Stimulated activated naive CD8-positive, alpha-beta T cell treated with anti-CD3 and anti-CD28 coated beads, Interleukin-15, amount 100 ng/mL, for 72 hours (primary cell): ENCODE data around the gene KIRREL3.

Experiments
- ATAC-seq: fragments of 150-1000 bp; cut with Tn5 transposase; 2 replicates; pipeline ENCODE4 v1.10.0; 2021; ENCODE audit warnings: mild to moderate bottlenecking, moderate library complexity
- DNase-seq, 2 donors: peaks; one replicate each; pipeline ENCODE4 v3.0.0; 2021 to 2022
- H3K27ac Mint-ChIP-seq, 2 donors: one replicate each; pipeline ENCODE4 v1.8.0; 2022; ENCODE audit warnings: mild to moderate bottlenecking in 2 of 2, mixed read lengths in 2 of 2, moderate library complexity in 2 of 2
- H3K27me3 Mint-ChIP-seq: one replicate; pipeline ENCODE4 v1.8.0; 2022; ENCODE audit warnings: mixed read lengths
- H3K4me1 Mint-ChIP-seq: one replicate; pipeline ENCODE4 v1.8.0; 2022; ENCODE audit warnings: mild to moderate bottlenecking, mixed read lengths
- H3K4me3 Mint-ChIP-seq, 2 donors: one replicate each; pipeline ENCODE4 v1.8.0; 2022; ENCODE audit warnings: mild to moderate bottlenecking in 2 of 2, mixed read lengths in 2 of 2, moderate library complexity in 1 of 2
- H3K9me3 Mint-ChIP-seq, 2 donors: one replicate each; pipeline ENCODE4 v1.8.0; 2022; ENCODE audit warnings: mixed read lengths in 2 of 2

Gene KIRREL3

GRCh38 chr11:126886636-126887035 is 113.9 kb downstream of the KIRREL3 start:
- H3K4me1 Mint-ChIP-seq, result no peaks in the 10 kb centered on the region

DNA sequence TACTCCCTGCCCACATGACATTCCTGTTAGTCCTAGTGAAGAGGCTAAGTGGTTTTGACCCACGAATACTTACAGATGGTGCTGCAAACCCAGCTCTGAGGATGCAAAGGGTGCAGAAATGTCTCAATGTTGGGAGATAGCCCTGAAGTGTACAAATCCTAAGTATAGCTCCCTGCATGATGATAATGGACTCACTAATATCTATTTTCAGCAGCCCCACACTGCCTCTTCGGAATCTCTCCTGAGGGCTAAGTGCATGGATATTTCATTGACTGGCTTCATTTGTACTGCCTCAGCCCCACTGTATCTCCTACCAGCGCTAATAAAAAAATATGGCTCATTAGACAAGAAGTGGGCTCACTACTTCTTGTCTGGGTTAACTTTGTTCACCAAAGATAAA is 114.5 kb downstream of the KIRREL3 start:
- H3K27me3 Mint-ChIP-seq, result peaks cover 16% of the 10 kb centered on the region
- H3K27ac Mint-ChIP-seq, result no peak overlapping the region

More at GRCh38 chr11:126886636-126887035, 113.9 kb downstream of the KIRREL3 start:
- DNase-seq (no peak), ATAC-seq (no peak)
- Mint-ChIP-seq H3K9me3 (no peaks in the 10 kb centered on the region), H3K4me3 (no peak overlapping the region), H3K27me3 (peaks cover 16% of the 10 kb centered on the region), H3K27ac (no peak overlapping the region)

GRCh38 chr11:126884594-126884993 is 116.0 kb downstream of the KIRREL3 start:
- ATAC-seq (no peak), DNase-seq (no peak)
- Mint-ChIP-seq H3K4me3 (no peak overlapping the region), H3K27ac (no peak overlapping the region), H3K9me3 (no peaks in the 10 kb centered on the region), H3K27me3 (peaks cover 8% of the 10 kb centered on the region), H3K4me1 (no peaks in the 10 kb centered on the region)

More for the DNA sequence above, 114.5 kb downstream of the KIRREL3 start:
- Mint-ChIP-seq H3K4me1 (no peaks in the 10 kb centered on the region), H3K9me3 (no peaks in the 10 kb centered on the region), H3K4me3 (no peak overlapping the region)
- DNase-seq, result no peak
- ATAC-seq, result no peak

GRCh38 chr11:126884192-126884591 is 116.4 kb downstream of the KIRREL3 start:
- Mint-ChIP-seq H3K4me3 (no peak overlapping the region), H3K9me3 (no peaks in the 10 kb centered on the region), H3K4me1 (no peaks in the 10 kb centered on the region), H3K27ac (no peak overlapping the region), H3K27me3 (peaks cover 8% of the 10 kb centered on the region)
- no peak for ATAC-seq
- DNase-seq, result no peak

DNA sequence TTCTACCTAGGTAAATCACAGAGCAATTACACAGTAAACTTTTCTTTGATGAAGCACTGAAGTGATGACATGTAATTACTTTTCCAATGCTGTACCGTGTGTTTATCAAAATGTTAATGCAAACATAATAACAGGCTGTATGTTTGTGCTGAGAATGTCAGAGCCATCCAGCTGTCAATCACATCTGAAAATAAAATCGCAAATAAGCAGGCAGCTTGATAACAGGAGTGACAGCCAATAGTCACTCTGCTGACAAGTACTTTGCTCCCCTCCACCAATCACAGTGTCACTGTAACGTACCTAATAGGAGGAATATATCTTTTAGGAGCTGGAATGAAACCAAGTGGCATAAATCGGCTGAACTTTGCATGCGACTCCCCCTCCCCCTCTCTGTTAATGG is 119.7 kb downstream of the KIRREL3 start:
- H3K4me3 Mint-ChIP-seq, result no peak overlapping the region
- no peaks in the 10 kb centered on the region for H3K4me1 Mint-ChIP-seq
- no peak overlapping the region for H3K27ac Mint-ChIP-seq
- ATAC-seq, result no peak
- no peak for DNase-seq
- no peaks in the 10 kb centered on the region for H3K9me3 Mint-ChIP-seq
- peaks cover 8% of the 10 kb centered on the region for H3K27me3 Mint-ChIP-seq

DNA sequence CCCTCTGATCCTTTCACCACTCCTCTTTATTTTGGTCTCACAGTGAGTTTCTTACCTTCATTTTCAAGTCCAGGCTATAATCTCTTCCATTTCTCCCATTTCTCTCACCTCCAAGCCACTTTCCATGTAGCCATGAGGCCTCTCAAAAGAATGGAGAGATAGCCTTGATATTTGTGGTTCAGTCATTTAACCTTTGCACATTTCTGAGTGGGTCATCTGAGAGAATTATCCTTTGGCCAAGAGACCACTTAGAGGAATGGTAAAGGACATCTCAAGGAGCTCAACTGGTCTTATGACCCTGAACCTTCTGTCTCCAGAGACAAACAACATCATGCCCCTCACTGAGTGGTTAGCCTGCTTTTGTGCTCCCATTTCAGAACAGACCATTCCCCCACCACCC is 121.1 kb downstream of the KIRREL3 start:
- no peak for DNase-seq
- Mint-ChIP-seq H3K27me3 (peaks cover 8% of the 10 kb centered on the region), H3K4me1 (no peaks in the 10 kb centered on the region), H3K4me3 (no peak overlapping the region), H3K9me3 (no peaks in the 10 kb centered on the region), H3K27ac (no peak overlapping the region)
- no peak for ATAC-seq

GRCh38 chr11:126878913-126879482 is 121.6 kb downstream of the KIRREL3 start:
- H3K4me1 Mint-ChIP-seq, result no peaks in the 10 kb centered on the region
- DNase-seq, result no peak
- no peak overlapping the region for H3K4me3 Mint-ChIP-seq
- no peak for ATAC-seq
- H3K9me3 Mint-ChIP-seq, result no peaks in the 10 kb centered on the region
- H3K27me3 Mint-ChIP-seq, result peaks cover 8% of the 10 kb centered on the region
- H3K27ac Mint-ChIP-seq, result no peak overlapping the region

GRCh38 chr11:126874831-126875230 is 125.7 kb downstream of the KIRREL3 start:
- H3K27ac Mint-ChIP-seq, result no peak overlapping the region
- no peak overlapping the region for H3K4me3 Mint-ChIP-seq
- peaks cover 0 to 7% of the 10 kb centered on the region in 2 donors for H3K9me3 Mint-ChIP-seq
- DNase-seq (no peak), ATAC-seq (no peak)
- H3K27me3 Mint-ChIP-seq, result peaks cover 7% of the 10 kb centered on the region
- H3K4me1 Mint-ChIP-seq, result no peaks in the 10 kb centered on the region

DNA sequence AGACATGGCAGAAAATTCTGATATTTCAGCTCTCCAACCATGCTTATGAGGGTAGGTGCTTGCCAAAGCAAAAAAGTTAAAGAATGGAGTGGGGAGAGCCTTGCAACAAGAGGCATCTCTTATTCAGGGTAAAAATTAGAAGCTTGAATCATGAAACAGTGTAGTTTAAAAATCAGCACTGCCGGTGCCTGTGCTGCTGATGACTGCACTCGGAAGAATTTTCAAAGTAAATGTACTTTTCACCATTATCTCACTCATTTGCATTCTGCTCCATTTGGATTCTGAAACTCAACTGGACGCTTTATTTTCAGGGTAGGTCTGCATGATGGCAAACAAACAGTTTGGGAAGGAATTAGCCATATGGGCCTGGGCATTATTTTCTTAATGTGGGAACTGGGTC is 126.3 kb downstream of the KIRREL3 start:
- H3K9me3 Mint-ChIP-seq, result peaks cover 0 to 7% of the 10 kb centered on the region in 2 donors
- H3K27ac Mint-ChIP-seq, result no peak overlapping the region
- no peaks in the 10 kb centered on the region for H3K4me1 Mint-ChIP-seq
- peaks cover 7% of the 10 kb centered on the region for H3K27me3 Mint-ChIP-seq
- no peak for DNase-seq
- ATAC-seq, result no peak
- no peak overlapping the region for H3K4me3 Mint-ChIP-seq

DNA sequence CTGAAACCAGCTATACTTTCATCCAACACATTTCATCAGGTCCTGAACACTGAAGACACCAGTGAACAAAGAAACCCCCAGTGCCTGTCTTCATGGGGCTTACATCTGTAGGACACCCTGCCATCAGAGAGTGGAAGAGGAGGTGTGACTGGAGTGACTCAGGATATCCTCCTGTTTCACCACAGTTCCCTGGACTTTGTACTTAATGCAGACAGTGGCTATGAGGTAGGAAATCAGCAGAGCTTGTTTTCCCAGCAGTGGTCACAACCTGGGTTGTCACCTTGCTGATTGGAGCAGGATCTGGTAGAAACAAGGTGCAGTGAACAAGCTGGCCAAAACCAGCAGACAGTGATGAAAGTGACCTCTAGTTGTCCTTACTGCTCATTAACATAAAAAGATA is 128.8 kb downstream of the KIRREL3 start:
- Mint-ChIP-seq H3K4me3 (no peak overlapping the region), H3K27ac (no peak overlapping the region), H3K4me1 (no peaks in the 10 kb centered on the region), H3K27me3 (peaks cover 7% of the 10 kb centered on the region), H3K9me3 (peaks cover 0 to 7% of the 10 kb centered on the region in 2 donors)
- DNase-seq, result no peak
- ATAC-seq, result no peak

DNA sequence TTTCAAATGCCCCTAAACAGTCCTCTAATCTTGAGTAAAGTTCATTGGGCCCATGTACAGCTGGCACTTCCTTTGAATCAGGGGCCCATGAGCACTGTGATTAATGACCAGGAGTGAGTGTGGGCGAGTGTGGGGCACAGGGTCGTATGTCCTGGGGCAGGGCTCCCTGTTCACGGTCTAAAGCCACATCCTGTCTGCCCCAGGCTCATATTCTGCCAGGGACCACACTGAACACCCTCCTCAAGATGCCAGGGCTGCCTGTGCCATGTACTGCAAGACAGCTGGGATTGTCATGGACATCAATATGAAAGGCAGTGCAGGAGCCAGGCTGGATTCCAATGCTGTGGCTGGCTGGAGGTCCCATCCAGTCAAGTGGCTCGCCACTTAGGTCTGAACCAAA is 130.5 kb downstream of the KIRREL3 start:
- Mint-ChIP-seq H3K4me1 (no peaks in the 10 kb centered on the region), H3K4me3 (no peak overlapping the region), H3K9me3 (peaks cover 0 to 7% of the 10 kb centered on the region in 2 donors), H3K27ac (no peak overlapping the region), H3K27me3 (peaks cover 7% of the 10 kb centered on the region)
- DNase-seq (no peak), ATAC-seq (no peak)

DNA sequence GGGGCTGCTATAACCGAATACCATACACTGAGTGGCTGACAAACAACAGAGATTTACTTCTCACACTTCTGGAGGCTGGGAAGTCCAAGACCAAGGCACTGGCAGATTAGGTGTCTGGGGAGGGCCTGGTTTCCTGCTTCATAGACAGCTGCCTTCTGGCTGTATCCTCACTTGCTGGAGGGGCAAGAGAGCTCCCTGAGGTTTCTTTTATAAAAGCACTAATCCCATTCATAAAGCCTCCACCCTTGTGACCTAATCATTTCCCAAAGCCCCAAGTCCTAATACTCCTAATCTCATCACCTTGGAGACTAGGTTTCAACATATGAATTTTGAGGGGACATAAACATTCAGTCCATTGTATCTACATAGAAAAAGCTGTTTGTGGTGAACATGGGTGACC is 131.8 kb downstream of the KIRREL3 start:
- H3K9me3 Mint-ChIP-seq, result peaks cover 0 to 7% of the 10 kb centered on the region in 2 donors
- DNase-seq (no peak), ATAC-seq (no peak)
- no peak overlapping the region for H3K27ac Mint-ChIP-seq
- peaks cover 7% of the 10 kb centered on the region for H3K27me3 Mint-ChIP-seq
- no peaks in the 10 kb centered on the region for H3K4me1 Mint-ChIP-seq
- no peak overlapping the region for H3K4me3 Mint-ChIP-seq

DNA sequence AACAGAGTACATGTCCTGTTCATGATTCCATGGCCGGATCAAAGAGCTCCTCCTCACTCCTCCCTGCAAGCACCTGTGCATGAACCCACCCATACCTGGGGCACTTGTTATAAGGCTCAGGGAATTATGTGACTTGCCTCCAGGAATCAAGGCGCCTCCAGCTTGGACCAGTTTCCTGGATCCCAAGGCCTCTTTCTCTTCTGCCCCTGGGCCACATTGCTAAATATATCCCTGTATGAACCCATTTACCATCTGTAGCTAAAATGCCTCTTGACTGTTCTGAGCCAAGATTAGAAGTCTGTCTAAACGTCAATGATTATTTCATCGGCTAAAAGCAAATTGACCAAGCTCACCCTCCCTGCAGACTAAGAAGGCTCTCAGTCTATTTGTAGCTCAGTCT is 135.6 kb downstream of the KIRREL3 start:
- peaks cover 4 to 6% of the 10 kb centered on the region in 2 donors for H3K9me3 Mint-ChIP-seq
- H3K4me1 Mint-ChIP-seq, result no peaks in the 10 kb centered on the region
- no peak for DNase-seq
- H3K27ac Mint-ChIP-seq, result peak overlapping the region in 1 of 2 donors; percentile 29
- H3K4me3 Mint-ChIP-seq, result no peak overlapping the region
- peaks cover 6% of the 10 kb centered on the region for H3K27me3 Mint-ChIP-seq
- no peak for ATAC-seq

DNA sequence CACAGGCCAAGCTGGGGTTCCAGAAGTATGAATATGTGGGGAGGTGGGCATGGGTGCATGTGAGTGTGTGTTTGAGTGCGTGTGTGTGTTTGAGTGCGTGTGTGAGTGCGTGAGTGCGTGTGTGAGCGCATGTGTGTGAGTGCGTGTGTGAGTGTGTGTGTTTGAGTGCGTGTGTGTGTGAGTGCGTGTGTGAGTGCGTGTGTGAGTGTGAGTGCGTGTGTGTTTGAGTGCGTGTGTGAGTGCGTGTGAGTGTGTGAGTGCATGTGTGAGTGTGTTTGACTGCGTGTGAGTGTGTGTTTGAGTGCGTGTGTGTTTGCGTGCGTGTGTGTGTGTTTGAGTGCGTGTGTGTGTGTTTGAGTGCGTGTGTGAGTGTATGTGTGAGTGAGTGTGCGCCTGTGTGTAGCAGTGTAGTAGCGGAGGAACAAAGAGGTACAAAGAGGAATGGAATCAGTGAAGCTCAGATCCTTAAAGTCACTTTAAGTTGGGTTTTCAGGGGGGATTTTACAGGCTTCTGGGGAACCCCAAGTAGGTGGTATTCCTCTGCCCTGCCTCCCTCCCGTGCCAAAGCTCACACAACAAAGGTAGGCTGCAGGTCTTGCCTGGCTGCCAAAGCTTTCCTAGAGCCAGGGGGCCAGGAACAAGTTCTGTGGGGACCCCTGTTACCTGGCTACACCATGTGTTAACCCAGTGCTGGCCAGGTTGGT is 137.1 kb downstream of the KIRREL3 start:
- no peak overlapping the region for H3K27ac Mint-ChIP-seq
- H3K27me3 Mint-ChIP-seq, result peaks cover 6% of the 10 kb centered on the region
- H3K9me3 Mint-ChIP-seq, result peaks cover 4 to 6% of the 10 kb centered on the region in 2 donors
- no peak overlapping the region for H3K4me3 Mint-ChIP-seq
- ATAC-seq (no peak), DNase-seq (no peak)
- no peaks in the 10 kb centered on the region for H3K4me1 Mint-ChIP-seq

DNA sequence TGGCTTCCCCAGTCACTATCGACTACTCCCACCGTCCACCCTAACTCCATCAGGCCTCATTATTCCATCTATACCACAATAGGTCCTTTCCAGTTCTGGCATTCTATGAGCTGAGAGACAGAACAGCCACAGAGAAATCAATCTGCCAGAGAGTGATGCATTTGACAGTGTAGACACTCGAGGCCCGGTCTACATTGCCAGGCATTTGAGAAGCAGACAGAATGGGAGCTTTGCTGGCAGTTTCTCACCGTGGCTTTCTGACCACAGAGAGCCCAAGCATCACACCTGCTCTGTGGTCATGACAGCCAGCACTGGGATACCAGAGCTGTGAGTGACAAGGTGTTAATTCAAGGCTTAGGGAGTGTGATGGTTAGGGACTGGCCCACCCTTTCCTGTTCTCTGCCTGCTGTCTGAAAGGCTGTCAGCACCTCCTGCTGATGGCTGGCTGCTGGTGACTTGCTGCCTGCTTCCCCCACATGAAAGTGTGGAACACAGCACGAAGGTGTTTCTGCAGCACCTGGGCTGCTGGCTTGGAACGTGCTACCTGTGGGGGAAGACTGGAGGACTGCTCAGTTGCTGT is 137.8 kb downstream of the KIRREL3 start:
- H3K27ac Mint-ChIP-seq, result no peak overlapping the region
- ATAC-seq, result no peak

DNA sequence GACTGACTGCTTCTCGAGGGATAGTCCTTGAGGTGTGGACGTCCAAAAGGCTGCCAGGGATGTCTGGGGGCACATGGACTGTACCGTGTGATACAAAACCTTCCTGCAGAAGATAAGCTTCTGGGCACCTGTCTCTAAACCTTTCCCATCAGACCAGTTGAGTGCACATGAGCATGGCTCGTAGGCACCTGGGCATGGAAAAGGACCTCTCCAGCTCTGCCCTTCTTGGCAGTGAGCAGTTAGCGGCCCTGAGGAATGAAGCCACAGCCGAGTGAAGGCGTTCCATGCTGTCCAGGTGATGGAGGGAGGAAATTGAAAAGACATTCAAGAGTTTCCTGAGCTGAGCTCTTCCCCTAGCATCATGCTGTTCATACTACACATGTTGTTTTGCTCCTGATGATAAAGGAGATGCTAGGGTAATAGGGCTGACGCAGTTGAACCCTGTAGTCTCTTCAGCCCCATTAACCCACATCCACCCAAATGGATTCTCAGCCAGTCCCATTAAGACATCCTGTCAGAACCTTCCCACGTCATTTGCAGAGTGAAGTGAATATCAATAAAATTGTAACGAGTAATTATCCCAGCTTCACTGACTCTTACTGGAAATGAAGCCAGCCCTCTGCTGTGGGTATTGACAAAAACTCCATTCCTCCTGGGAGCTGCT is 138.6 kb downstream of the KIRREL3 start:
- Mint-ChIP-seq H3K4me1 (no peaks in the 10 kb centered on the region), H3K27me3 (peaks cover 6% of the 10 kb centered on the region), H3K27ac (no peak overlapping the region), H3K4me3 (no peak overlapping the region), H3K9me3 (peaks cover 4 to 6% of the 10 kb centered on the region in 2 donors)
- no peak for ATAC-seq
- DNase-seq, result no peak

More for the DNA sequence above, 137.8 kb downstream of the KIRREL3 start:
- Mint-ChIP-seq H3K9me3 (peaks cover 4 to 6% of the 10 kb centered on the region in 2 donors), H3K27me3 (peaks cover 6% of the 10 kb centered on the region), H3K4me1 (no peaks in the 10 kb centered on the region), H3K4me3 (no peak overlapping the region)
- DNase-seq, result no peak
